Hepatocyte (in vitro differentiated cells): ENCODE results near the gene ECHS1.

ENCODE experiments used
- EZH2 ChIP-seq: fragments of 200-600 bp; sonication (generic); IDR thresholded peaks from 2 replicates; pipeline ENCODE4 v1.6.1; 2016; ENCODE audit warnings: antibody characterized with exemption, mild to moderate bottlenecking, borderline replicate concordance
- TF ChIP-seq, protein P1 (sequence below): fragments of 200-600 bp; sonication (generic); IDR thresholded peaks from 2 replicates; pipeline ENCODE4 v1.5.1; 2016; ENCODE audit warnings: antibody characterized with exemption, mild to moderate bottlenecking; ENCODE audit not compliant: poor library complexity

DNA sequence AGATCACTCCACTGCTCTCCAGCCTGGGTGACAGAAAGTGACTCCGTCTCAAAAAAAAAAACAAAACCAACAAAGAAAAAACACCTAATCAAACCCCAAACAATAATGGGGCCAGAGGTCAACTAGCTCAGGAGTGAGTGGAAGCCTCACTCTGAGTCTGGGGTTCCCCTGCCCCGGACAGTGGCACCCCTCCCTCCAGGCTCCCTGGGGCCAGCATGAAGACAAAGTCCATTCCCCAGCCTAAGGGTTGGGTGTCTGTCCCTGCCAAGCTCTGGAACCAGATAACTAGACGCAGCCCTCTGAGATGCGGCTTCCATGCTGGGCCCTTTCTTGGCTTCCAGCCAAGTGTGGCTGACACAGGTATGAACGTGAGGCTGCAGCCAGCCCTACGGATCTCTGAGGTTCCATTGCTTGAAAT lies 13.6 kb downstream of the ECHS1 start:
- TF ChIP-seq, protein P1, sequence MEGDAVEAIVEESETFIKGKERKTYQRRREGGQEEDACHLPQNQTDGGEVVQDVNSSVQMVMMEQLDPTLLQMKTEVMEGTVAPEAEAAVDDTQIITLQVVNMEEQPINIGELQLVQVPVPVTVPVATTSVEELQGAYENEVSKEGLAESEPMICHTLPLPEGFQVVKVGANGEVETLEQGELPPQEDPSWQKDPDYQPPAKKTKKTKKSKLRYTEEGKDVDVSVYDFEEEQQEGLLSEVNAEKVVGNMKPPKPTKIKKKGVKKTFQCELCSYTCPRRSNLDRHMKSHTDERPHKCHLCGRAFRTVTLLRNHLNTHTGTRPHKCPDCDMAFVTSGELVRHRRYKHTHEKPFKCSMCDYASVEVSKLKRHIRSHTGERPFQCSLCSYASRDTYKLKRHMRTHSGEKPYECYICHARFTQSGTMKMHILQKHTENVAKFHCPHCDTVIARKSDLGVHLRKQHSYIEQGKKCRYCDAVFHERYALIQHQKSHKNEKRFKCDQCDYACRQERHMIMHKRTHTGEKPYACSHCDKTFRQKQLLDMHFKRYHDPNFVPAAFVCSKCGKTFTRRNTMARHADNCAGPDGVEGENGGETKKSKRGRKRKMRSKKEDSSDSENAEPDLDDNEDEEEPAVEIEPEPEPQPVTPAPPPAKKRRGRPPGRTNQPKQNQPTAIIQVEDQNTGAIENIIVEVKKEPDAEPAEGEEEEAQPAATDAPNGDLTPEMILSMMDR = no peak
- TF ChIP-seq EZH2 = no peak
